GM19467 (cell line): ENCODE data around the gene MFAP3L.
A peak's percentile ranks its signal among the peaks of the same experiment; 100 is the strongest.
"Not testable (repeated sequence)": the region's sequence is repeated elsewhere in the genome, so short reads cannot be mapped to it uniquely, and the experiment has no call there.

Source experiments
- ATAC-seq: cut with Tn5 transposase; IDR thresholded peaks from one replicate; pipeline ENCODE4 v1.9.1; 2021; ENCODE audit warnings: mild to moderate bottlenecking, moderate library complexity; ENCODE audit not compliant: unreplicated experiment

MFAP3L gene

GRCh38 chr4:170026253-170027021 lies at the start of gene MFAP3L:
TSS of gene MFAP3L (minus strand) at chr4:170026395. CDS start at chr4:170005877, 20,518 bp downstream.
- ATAC-seq: peak; percentile 79

DNA sequence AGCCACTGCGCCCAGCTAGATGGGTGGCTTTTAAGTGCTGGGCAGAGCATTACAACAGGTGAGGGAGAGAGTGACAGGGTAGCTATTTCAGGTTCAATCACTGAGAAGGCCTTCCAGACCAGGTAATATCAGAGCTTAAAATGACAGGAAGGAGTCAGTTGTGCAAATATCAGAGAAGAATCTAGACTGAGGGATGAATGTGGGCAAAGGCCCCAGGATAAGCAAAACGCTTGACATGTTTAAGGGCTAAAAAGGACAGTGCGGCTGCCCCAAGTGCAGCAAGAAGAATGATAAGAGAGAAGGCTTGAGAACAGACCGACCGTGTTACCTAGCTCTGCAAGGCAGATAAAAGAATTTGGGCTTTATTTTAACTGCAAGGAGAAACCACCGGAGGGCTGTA lies 45.0 kb upstream of the MFAP3L start:
- no peak for ATAC-seq

GRCh38 chr4:170068438-170069128 lies 42.4 kb upstream of the MFAP3L start:
- ATAC-seq: no peak

DNA sequence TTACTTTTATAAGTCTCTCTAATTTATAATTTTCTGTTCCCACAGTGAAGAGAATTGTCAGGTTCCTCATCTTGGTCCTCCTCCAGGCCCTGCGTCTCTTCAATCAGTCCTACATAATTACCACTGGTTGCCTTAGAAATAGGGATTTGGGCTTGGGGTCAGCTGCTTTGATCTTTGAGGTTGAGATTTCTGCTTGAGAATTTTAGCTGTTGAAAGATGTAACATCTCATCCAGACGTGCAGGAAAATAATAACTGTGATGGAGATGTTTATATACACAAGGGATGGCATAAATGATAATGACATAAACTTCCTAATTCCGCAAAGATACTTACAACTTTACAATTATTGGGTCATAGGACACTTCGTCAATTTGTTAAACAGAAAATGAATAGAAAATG lies 33.2 kb upstream of the MFAP3L start:
- no peak for ATAC-seq

GRCh38 chr4:170058826-170059225 lies 32.6 kb upstream of the MFAP3L start:
- ATAC-seq: no peak

DNA sequence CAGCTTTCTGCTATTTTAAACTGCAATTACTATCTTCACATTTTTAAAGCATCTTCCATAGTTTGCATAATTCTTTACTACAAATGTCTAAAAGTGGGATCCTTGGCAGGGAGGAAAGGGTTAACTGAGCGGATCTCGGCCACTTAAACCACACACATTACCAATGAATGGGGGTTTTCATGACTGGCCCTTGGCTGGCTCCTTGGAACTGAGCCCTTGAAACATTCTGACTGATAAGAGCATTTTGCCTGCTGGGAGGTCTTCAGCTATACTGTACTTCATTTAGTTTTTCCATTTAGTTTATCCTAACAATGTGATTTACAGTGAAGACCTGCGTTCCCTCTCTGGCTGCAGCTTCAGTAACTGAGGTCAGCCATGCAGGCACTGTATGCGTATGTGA lies 31.7 kb upstream of the MFAP3L start:
- no peak for ATAC-seq

DNA sequence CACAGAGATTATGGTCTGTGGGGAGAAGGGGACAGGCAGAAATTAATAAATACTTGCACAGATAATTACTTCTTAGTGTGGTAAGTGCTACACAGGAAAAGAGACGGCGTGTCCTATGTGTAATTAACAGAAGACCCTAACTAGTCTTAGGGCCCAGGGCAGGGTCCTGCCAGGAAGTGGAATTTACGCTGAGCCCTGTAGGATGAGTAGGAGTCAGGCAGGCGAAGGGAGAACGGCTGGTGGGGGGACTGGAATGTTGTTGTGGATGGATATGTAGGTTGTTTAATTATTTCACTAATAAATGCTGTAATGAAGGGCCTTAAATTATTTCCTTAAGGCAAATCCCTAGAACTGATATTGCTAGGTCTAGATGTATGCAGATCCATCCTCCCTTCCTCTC lies 26.7 kb upstream of the MFAP3L start:
- no peak for ATAC-seq

DNA sequence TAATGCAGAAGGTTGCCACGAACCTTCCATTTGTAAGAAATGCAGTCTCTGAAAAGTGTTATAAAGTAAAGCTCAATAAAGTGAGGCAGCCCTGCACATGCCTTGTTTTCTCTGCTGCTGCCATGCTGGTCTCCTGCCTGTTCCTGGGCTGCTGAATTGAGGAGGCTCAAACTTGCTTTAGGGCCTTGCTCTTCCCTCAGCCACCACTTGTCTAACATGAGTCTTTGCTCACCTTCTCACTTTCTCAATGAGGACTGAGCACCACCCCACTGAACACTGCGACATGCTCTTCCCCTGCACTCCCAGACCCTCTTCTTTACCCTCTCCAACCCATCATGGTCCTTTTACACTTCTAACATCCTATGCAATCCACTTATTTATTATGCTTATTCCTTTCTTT lies 25.2 kb upstream of the MFAP3L start:
- no peak for ATAC-seq

DNA sequence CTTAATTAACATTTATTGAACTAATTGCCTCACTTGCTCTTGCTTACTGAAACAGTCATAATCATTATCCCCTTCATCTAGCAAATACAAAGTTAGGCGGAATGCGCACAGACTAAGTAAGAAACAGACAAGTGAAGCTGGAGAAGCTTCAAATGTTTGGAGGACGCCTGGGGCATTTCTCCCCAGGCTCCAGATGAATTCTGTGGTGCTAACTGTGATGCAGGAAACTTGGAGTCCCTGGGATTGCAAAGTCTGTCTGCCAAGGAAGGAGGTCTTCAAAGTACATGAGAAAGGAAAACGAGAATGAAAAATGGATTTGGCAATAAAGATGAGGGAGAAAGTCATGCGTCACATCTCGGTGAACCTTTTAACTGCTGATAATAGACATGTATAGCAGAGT lies 23.6 kb upstream of the MFAP3L start:
- no peak for ATAC-seq

GRCh38 chr4:170047771-170048354 lies 21.7 kb upstream of the MFAP3L start:
- no peak for ATAC-seq

DNA sequence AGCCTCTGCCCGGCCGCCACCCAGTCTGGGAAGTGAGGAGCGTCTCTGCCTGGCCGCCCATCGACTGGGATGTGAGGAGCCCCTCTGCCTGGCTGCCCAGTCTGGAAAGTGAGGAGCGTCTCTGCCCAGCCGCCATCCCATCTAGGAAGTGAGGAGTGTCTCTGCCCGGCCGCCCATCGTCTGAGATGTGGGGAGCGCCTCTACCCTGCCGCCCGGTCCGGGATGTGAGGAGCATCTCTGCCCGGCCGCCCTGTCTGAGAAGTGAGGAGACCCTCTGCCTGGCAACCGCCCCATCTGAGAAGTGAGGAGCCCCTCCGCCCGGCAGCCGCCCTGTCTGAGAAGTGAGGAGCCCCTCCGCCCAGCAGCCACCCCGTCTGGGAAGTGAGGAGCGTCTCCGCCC lies 20.0 kb upstream of the MFAP3L start:
- ATAC-seq: not testable (repeated sequence)

DNA sequence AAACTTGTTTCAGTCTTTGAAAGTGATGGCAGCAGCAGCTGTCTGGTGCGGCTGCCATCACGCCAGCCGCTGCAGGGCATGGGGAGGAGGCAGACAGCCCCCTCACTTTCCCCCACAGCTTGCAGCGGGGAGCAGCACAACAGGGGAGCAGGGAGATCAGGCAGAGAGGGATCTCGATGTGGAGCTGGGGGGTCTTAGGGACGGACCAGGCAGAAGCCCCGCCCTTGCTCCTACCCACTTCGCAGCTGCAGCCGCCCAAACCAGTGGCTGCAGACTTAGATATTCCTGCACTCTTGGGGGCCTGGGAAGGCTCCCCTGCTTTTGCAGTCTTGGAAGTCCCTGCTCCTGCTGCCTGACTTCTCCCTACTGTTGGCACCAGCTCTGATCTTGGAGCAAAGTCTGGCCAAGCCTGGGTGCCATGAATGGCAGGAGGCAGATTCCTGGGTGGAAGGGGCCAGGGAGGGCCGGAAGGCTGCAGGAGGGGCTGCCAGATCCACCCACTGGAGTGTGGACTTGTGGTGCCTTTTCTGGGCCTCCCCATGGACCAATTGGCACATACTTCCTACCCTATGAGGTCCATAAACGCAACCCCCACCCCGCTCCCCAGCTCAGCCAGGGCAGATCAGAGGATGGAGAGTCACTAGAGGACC lies 14.0 kb upstream of the MFAP3L start:
- no peak for ATAC-seq

- no peak for ATAC-seq
Measured at GRCh38 chr4:170038769-170039168, 12.6 kb upstream of the MFAP3L start.

- no peak for ATAC-seq
Measured at GRCh38 chr4:170038232-170038631, 12.0 kb upstream of the MFAP3L start.

DNA sequence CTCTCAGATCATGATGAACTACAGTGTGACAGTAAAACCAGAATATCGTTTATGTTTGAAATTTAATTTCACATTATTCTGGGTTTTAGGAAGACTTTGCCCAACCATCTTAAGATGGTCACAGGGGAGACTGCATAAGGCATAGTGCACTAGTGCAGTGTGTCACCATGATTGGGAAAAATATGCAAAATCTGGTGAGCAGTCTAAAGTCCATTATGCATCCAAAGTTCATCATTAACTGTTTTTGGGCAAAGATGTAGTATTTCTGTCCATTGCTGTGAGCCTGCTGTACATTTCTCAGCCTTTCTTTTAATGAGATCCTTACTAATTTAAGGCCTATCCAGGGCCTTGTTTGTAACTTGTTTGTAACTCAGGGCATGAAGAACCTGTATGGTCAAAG lies 11.3 kb upstream of the MFAP3L start:
- no peak for ATAC-seq

GRCh38 chr4:170035845-170036244 lies 9.7 kb upstream of the MFAP3L start:
- no peak for ATAC-seq

- no peak for ATAC-seq
Measured at GRCh38 chr4:170035231-170035630, 9.0 kb upstream of the MFAP3L start.

GRCh38 chr4:170033999-170034398 lies 7.8 kb upstream of the MFAP3L start:
- no peak for ATAC-seq

DNA sequence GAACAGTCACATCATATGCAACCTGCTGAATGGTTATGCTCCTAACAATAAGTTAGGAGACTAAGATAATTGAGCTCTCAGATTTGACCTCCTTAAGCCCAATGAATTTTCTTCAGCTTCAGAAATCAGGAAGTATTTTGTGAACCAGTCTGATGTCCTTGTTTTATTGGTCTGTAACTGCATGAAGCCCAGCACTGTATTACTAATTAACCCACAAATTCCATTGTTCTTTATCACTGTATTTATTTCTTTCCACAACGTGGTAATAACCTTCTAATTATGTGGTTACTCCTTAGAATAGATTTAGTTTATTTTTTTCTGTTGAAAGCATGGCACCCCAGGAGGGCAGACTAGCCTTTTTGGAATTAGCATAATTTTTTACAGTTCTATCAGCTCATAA lies 3.9 kb upstream of the MFAP3L start:
- ATAC-seq: no peak

DNA sequence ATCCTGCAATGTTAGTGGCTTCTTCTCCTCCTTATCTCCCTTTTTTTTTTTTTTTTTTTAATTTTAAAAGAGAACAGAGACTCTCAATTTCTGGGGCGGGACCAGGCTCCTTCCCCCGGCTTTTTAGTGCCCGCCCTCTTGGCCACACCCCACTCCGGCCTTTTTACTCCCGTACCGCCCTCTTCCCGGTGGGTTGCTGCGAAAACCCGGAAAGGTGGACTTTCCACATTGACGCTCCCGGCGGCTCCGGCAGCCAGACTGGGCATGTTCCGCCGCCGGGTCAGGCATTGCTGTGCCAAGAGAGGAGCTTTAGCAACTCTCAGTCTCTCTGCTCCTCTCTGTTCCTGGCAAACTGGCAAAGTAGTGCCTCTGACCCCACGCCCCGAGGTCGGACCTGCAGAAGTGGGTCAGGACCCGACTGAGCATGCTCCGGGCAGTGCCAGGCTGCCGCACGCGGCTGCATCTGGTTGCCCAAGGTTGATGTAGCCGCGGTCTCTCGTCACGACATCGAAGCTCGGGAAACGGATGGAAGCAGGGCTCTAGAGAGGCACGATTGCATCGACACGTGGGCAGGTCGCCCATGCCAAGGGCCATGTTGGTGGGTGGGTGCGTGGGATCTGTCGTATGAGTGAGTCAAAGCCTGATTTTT lies 1.1 kb upstream of the MFAP3L start:
- ATAC-seq: peak; percentile 71
